Cardiac muscle cell (in vitro differentiated cells and primary cell): ENCODE data around the gene MIGA1. TPM values are rescaled to one million over a fixed set of nuclear protein-coding genes. Genes with fewer than 3 reads are reported as not detected.

Experiments used
- DNase-seq, 2 donors: peaks; one replicate each; pipeline versions ENCODE4 v3.0.0 to v3.0.0-alpha.2; 2010 to 2017; ENCODE audit warnings: low read depth in 1 of 2, low spot score in 1 of 2
- H3K27ac ChIP-seq: fragments of 200-600 bp; sonication (generic); 2 replicates; pipeline ENCODE4 v1.5.1; 2016
- H3K27me3 ChIP-seq: fragments of 200-600 bp; sonication (generic); 2 replicates; pipeline ENCODE4 v1.6.0; 2016; ENCODE audit warnings: control low read depth
- H3K36me3 ChIP-seq: fragments of 200-600 bp; sonication (generic); 2 replicates; pipeline ENCODE4 v1.5.1; 2016; ENCODE audit warnings: control low read depth
- H3K4me1 ChIP-seq: fragments of 200-600 bp; sonication (generic); 2 replicates; pipeline ENCODE4 v1.8.1; 2017; ENCODE audit warnings: low read depth, mild to moderate bottlenecking, mixed run types
- H3K4me3 ChIP-seq: fragments of 200-600 bp; sonication (generic); 2 replicates; pipeline ENCODE4 v1.5.1; 2016; ENCODE audit warnings: mild to moderate bottlenecking
- H3K9me3 ChIP-seq: fragments of 200-600 bp; sonication (generic); 2 replicates; pipeline ENCODE4 v1.5.1; 2017; ENCODE audit warnings: low read depth, mild to moderate bottlenecking, control low read depth
- polyA plus RNA-seq: library from polyadenylated mRNA; unstranded; fragments of >200 nt; fragmentation: Nextera tagmentation; extraction: Ambion mirVana; gene quantifications from 2 replicates; pipeline ENCODE4 v1.2.1, GENCODE V29; 2016
- total RNA-seq: library from RNA; depleted of rRNA; stranded (reverse); fragments of >200 nt; gene quantifications from 2 replicates; pipeline ENCODE4 v1.2.3, GENCODE V29; 2016
- TF ChIP-seq, protein P1 (sequence below): IDR thresholded peaks from 2 replicates; pipeline ENCODE4 v1.5.1; 2012; ENCODE audit warnings: low read depth, mild to moderate bottlenecking, low read length

Gene MIGA1
- total and polyA plus RNA-seq, 2 experiments from 2014 or later = 4.9 to 7.5 TPM

- no peak for DNase-seq
- H3K9me3 ChIP-seq = no peaks in the 10 kb centered on the region
- no peak overlapping the region for H3K27ac ChIP-seq
These were observed 95.5 kb downstream of the MIGA1 start for GRCh38 chr1:77874804-77875445.

GRCh38 chr1:77876884-77877283 is 97.4 kb downstream of the MIGA1 start:
- DNase-seq = peak in 1 of 2 donors; percentile 46
- H3K9me3 ChIP-seq = no peaks in the 10 kb centered on the region
- no peaks in the 10 kb centered on the region for H3K27me3 ChIP-seq
- H3K27ac ChIP-seq = no peak overlapping the region
- H3K4me3 ChIP-seq = no peak overlapping the region
- H3K36me3 ChIP-seq = peaks cover 3% of the 10 kb centered on the region
- no peaks in the 10 kb centered on the region for H3K4me1 ChIP-seq
- TF ChIP-seq, protein P1, sequence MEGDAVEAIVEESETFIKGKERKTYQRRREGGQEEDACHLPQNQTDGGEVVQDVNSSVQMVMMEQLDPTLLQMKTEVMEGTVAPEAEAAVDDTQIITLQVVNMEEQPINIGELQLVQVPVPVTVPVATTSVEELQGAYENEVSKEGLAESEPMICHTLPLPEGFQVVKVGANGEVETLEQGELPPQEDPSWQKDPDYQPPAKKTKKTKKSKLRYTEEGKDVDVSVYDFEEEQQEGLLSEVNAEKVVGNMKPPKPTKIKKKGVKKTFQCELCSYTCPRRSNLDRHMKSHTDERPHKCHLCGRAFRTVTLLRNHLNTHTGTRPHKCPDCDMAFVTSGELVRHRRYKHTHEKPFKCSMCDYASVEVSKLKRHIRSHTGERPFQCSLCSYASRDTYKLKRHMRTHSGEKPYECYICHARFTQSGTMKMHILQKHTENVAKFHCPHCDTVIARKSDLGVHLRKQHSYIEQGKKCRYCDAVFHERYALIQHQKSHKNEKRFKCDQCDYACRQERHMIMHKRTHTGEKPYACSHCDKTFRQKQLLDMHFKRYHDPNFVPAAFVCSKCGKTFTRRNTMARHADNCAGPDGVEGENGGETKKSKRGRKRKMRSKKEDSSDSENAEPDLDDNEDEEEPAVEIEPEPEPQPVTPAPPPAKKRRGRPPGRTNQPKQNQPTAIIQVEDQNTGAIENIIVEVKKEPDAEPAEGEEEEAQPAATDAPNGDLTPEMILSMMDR = no peak

More at GRCh38 chr1:77874804-77875445, 95.5 kb downstream of the MIGA1 start:
- no peaks in the 10 kb centered on the region for H3K4me1 ChIP-seq
- TF ChIP-seq, protein P1 = no peak
- H3K4me3 ChIP-seq = no peak overlapping the region
- peaks cover 3% of the 10 kb centered on the region for H3K36me3 ChIP-seq
- H3K27me3 ChIP-seq = no peaks in the 10 kb centered on the region

DNA sequence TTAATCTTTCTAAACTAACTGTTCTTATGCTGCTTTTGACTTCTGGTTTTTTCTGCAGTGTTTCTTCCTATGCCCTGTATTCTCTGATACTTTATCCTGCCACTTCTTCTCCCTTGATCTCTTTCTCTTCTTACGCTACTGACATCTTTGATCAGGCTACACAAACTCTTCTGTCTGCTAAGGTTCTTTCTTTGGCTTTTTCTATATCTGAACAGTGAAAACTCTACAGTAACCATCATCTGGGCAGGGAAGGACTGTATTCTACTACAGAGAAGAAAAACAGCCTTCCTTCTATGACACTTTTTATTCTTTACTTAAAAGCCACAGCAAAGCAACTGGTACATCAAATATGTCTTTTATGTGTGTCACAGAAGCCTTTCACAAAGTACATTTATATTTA is 101.6 kb downstream of the MIGA1 start:
- DNase-seq = no peak
- Histone ChIP-seq H3K9me3 (no peaks in the 10 kb centered on the region), H3K4me1 (no peaks in the 10 kb centered on the region), H3K4me3 (no peak overlapping the region), H3K27me3 (no peaks in the 10 kb centered on the region), H3K27ac (no peak overlapping the region), H3K36me3 (peaks cover 3% of the 10 kb centered on the region)
- TF ChIP-seq, protein P1 = no peak

DNA sequence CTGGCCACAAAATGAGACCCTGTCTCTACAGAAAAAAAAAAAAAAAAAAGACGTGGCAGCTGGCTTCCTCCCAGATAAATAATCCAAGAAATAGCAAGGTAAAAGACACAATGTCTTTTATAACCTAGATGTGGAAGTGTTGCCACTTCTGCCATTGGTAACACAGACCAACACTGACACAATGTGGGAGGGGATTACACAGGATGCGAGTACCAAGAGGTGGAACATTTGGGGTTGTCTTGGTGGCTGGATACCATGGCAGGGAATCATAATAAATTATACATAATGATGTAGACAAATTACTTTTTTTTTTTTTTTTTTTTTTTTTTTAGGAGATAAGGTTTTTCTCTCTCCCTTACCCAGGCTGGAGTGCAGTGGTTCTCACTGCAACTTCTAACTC is 103.0 kb downstream of the MIGA1 start:
- H3K27me3 ChIP-seq = no peaks in the 10 kb centered on the region
- H3K4me1 ChIP-seq = peaks cover under 1% of the 10 kb centered on the region
- no peaks in the 10 kb centered on the region for H3K36me3 ChIP-seq
- no peak for DNase-seq
- no peak overlapping the region for H3K27ac ChIP-seq
- no peaks in the 10 kb centered on the region for H3K9me3 ChIP-seq
- H3K4me3 ChIP-seq = no peak overlapping the region
- TF ChIP-seq, protein P1 = no peak

GRCh38 chr1:77888081-77888780 is 108.8 kb downstream of the MIGA1 start, which contains the start of gene NEXN:
TSS of gene NEXN (plus strand) at chr1:77888624. CDS start at chr1:77916107, 27,483 bp downstream.
- Histone ChIP-seq H3K27ac (peak within 1 kb of the TSS; percentile 100), H3K36me3 (peaks cover 3% of the 10 kb centered on the region), H3K27me3 (no peaks in the 10 kb centered on the region), H3K9me3 (no peaks in the 10 kb centered on the region), H3K4me3 (peak within 1 kb of the TSS; percentile 82), H3K4me1 (peaks cover 10% of the 10 kb centered on the region)
- peak; percentile 93 to 95 for DNase-seq
- TF ChIP-seq, protein P1 = peak; percentile 21
